Measurements from ENCODE around the gene AGTRAP. TPM values are rescaled to one million over a fixed set of nuclear protein-coding genes. Genes with fewer than 3 reads are reported as not detected.

Gene AGTRAP
- total RNA-seq, 1 donor: 38.9 TPM

- TF ChIP-seq CTCF (IDR thresholded peaks at IDR 0.05; ENCODE audit: insufficient read depth, low read depth, low read length): no peak
- no peak for DNase-seq (ENCODE audit: low read depth)
- H3K4me3 ChIP-seq (ENCODE audit: low read depth, low read length): no peak overlapping the region
Observed at GRCh38 chr1:11701551-11701961, 34.4 kb upstream of the AGTRAP start.

GRCh38 chr1:11701981-11702803 lies 33.7 kb upstream of the AGTRAP start:
- DNase-seq (ENCODE audit: low read depth): no peak
- no peak overlapping the region for H3K4me3 ChIP-seq (ENCODE audit: low read depth, low read length)
- no peak for TF ChIP-seq CTCF (IDR thresholded peaks at IDR 0.05; ENCODE audit: insufficient read depth, low read depth, low read length)

- no peak overlapping the region for H3K4me3 ChIP-seq (ENCODE audit: low read depth, low read length)
- no peak for TF ChIP-seq CTCF (IDR thresholded peaks at IDR 0.05; ENCODE audit: insufficient read depth, low read depth, low read length)
- no peak for DNase-seq (ENCODE audit: low read depth)
Observed at GRCh38 chr1:11703357-11704193, 32.4 kb upstream of the AGTRAP start.

GRCh38 chr1:11704194-11704529 lies 31.8 kb upstream of the AGTRAP start:
- no peak overlapping the region for H3K4me3 ChIP-seq (ENCODE audit: low read depth, low read length)
- DNase-seq (ENCODE audit: low read depth): no peak
- no peak for TF ChIP-seq CTCF (IDR thresholded peaks at IDR 0.05; ENCODE audit: insufficient read depth, low read depth, low read length)

GRCh38 chr1:11704691-11705475 lies 31.1 kb upstream of the AGTRAP start:
- no peak for TF ChIP-seq CTCF (IDR thresholded peaks at IDR 0.05; ENCODE audit: insufficient read depth, low read depth, low read length)
- no peak for DNase-seq (ENCODE audit: low read depth)
- no peak overlapping the region for H3K4me3 ChIP-seq (ENCODE audit: low read depth, low read length)

- no peak for DNase-seq (ENCODE audit: low read depth)
- no peak overlapping the region for H3K4me3 ChIP-seq (ENCODE audit: low read depth, low read length)
- no peak for TF ChIP-seq CTCF (IDR thresholded peaks at IDR 0.05; ENCODE audit: insufficient read depth, low read depth, low read length)
Observed at GRCh38 chr1:11705596-11705995, 30.3 kb upstream of the AGTRAP start.
